H1 (cell line): ENCODE measurements around the gene SPATA33. TPM values are rescaled to one million over a fixed set of nuclear protein-coding genes. Genes with fewer than 3 reads are reported as not detected.

Experiments used
- CTCF ChIA-PET: fragments of 300-600 bp; sonication (Branson Sonifier 250); formaldehyde crosslinking; loops from one replicate; lab custom pipeline; 2021; ENCODE audit not compliant: partially characterized antibody; lab: Charles Lee
- POLR2A ChIA-PET: fragments of 300-600 bp; sonication (Branson Sonifier 250); formaldehyde crosslinking; loops from one replicate; lab custom pipeline; 2021; ENCODE audit warnings: inconsistent platforms; ENCODE audit not compliant: partially characterized antibody; lab: Charles Lee
- DNase-seq, 2 experiments: peaks; one replicate each; pipeline versions ENCODE4 v3.0.0 to v3.0.0-alpha.2; 2010 to 2022; ENCODE audit warnings: low spot score in 2 of 2, low read depth in 1 of 2, mixed read lengths in 1 of 2
- FAIRE-seq: peaks from 2 replicates; lab custom pipeline; 2011; peaks lifted over from hg19 to GRCh38; lab: Jason Lieb, UNC
- H2AFZ ChIP-seq: 2 replicates; pipeline ENCODE4 v1.8.1; 2012; ENCODE audit warnings: low read length, inconsistent platforms
- H2AK5ac ChIP-seq: 2 replicates; pipeline ENCODE4 v1.6.1; 2013; ENCODE audit warnings: low read depth, low read length
- H2BK120ac ChIP-seq: replicated peaks from 2 replicates; pipeline ENCODE3; 2013; ENCODE audit warnings: low read depth, low read length, inconsistent platforms
- H2BK12ac ChIP-seq: 2 replicates; pipeline ENCODE4 v1.6.1; 2013; ENCODE audit warnings: low read depth, low read length
- H2BK15ac ChIP-seq: 2 replicates; pipeline ENCODE4 v1.6.1; 2013; ENCODE audit warnings: low read length
- H2BK20ac ChIP-seq: 2 replicates; pipeline ENCODE4 v1.6.1; 2013; ENCODE audit warnings: low read length
- H2BK5ac ChIP-seq: 2 replicates; pipeline ENCODE4 v1.6.1; 2013; ENCODE audit warnings: low read depth, low read length
- H3K14ac ChIP-seq: 2 replicates; pipeline ENCODE4 v1.6.1; 2013; ENCODE audit warnings: inconsistent platforms; ENCODE audit not compliant: insufficient read length
- H3K18ac ChIP-seq: 2 replicates; pipeline ENCODE4 v1.6.1; 2013; ENCODE audit warnings: low read length; ENCODE audit errors: extremely low read depth
- H3K23ac ChIP-seq: 2 replicates; pipeline ENCODE4 v1.6.1; 2013; ENCODE audit warnings: inconsistent platforms; ENCODE audit not compliant: insufficient read length
- H3K23me2 ChIP-seq: 2 replicates; pipeline ENCODE4 v1.6.1; 2013; ENCODE audit warnings: low read depth, low read length
- H3K27ac ChIP-seq: 2 replicates; pipeline ENCODE4 v1.6.1; 2011; ENCODE audit warnings: low read depth, low read length, inconsistent platforms
- H3K27me3 ChIP-seq, 4 experiments: replicated peaks in 1 of 4; 1 replicate in 1 of 4; 2 replicates in 3 of 4; pipeline versions ENCODE4 v1.6.1 to v1.8.1; 2011 to 2013; ENCODE audit warnings: low read length in 3 of 4, mild to moderate bottlenecking in 3 of 4, inconsistent platforms in 2 of 4, mixed read lengths in 2 of 4, moderate library complexity in 1 of 4; ENCODE audit not compliant: control insufficient read depth in 3 of 4, insufficient read depth in 3 of 4; ENCODE audit errors: extremely low read depth in 1 of 4
- H3K36me3 ChIP-seq, 4 experiments: 2 replicates each; pipeline versions ENCODE4 v1.6.1 to v1.8.1; 2011 to 2013; ENCODE audit warnings: mild to moderate bottlenecking in 4 of 4, low read length in 3 of 4, moderate library complexity in 2 of 4, control low read depth in 1 of 4, inconsistent platforms in 1 of 4; ENCODE audit not compliant: insufficient read depth in 4 of 4, control insufficient read depth in 2 of 4
- H3K4ac ChIP-seq: replicated peaks from 2 replicates; pipeline ENCODE3; 2013; ENCODE audit warnings: low read length, low read depth, mixed read lengths, inconsistent platforms; ENCODE audit not compliant: insufficient read length
- H3K4me1 ChIP-seq, 4 experiments: replicated peaks in 1 of 4; 1 replicate in 1 of 4; 2 replicates in 3 of 4; pipeline versions ENCODE4 v1.6.1 to v1.8.1; 2011 to 2013; ENCODE audit warnings: low read length in 3 of 4, inconsistent platforms in 2 of 4, mixed read lengths in 1 of 4; ENCODE audit not compliant: insufficient read depth in 4 of 4, control insufficient read depth in 3 of 4
- H3K4me2 ChIP-seq, 2 experiments: 2 replicates each; pipeline versions ENCODE4 v1.6.1 to v1.8.1; 2011 to 2013; ENCODE audit warnings: low read depth in 2 of 2, low read length in 2 of 2, control low read depth in 1 of 2, inconsistent platforms in 1 of 2, mild to moderate bottlenecking in 1 of 2; ENCODE audit not compliant: insufficient read depth in 1 of 2
- H3K4me3 ChIP-seq, 4 experiments: fragments of 200-600, 300-600 bp in 1 of 4; sonication (generic), shearing (Covaris generic), sonication (Bioruptor Twin) in 1 of 4; 2 replicates each; pipeline versions ENCODE4 v1.5.1 to v1.8.1; 2011 to 2016; ENCODE audit warnings: low read length in 4 of 4, low read depth in 3 of 4, control low read depth in 2 of 4, inconsistent platforms in 2 of 4, mild to moderate bottlenecking in 2 of 4, mixed read lengths in 1 of 4, moderate library complexity in 1 of 4; ENCODE audit not compliant: insufficient read depth in 2 of 4; ENCODE audit errors: extremely low read depth in 1 of 4
- H3K56ac ChIP-seq: replicated peaks from 2 replicates; pipeline ENCODE3; 2013; ENCODE audit warnings: low read depth, mild to moderate bottlenecking, mixed read lengths, low read length, inconsistent platforms; ENCODE audit not compliant: insufficient read length
- H3K79me1 ChIP-seq: 2 replicates; pipeline ENCODE4 v1.6.1; 2013; ENCODE audit warnings: low read depth, low read length, control low read depth
- H3K79me2 ChIP-seq, 2 experiments: 2 replicates each; pipeline versions ENCODE4 v1.6.1 to v1.8.1; 2012 to 2013; ENCODE audit warnings: low read length in 2 of 2, mild to moderate bottlenecking in 2 of 2, inconsistent platforms in 1 of 2; ENCODE audit not compliant: insufficient read depth in 2 of 2, control insufficient read depth in 1 of 2
- H3K9ac ChIP-seq, 4 experiments: replicated peaks in 1 of 4; 1 replicate in 1 of 4; 2 replicates in 3 of 4; pipeline versions ENCODE4 v1.6.1 to v1.8.1; 2011 to 2013; ENCODE audit warnings: low read depth in 3 of 4, low read length in 3 of 4, control low read depth in 2 of 4, mild to moderate bottlenecking in 2 of 4, moderate library complexity in 2 of 4, inconsistent platforms in 1 of 4; ENCODE audit errors: extremely low read depth in 1 of 4
- H3K9me3 ChIP-seq, 2 experiments: 2 replicates each; pipeline versions ENCODE4 v1.6.1 to v1.8.1; 2012 to 2013; ENCODE audit warnings: mild to moderate bottlenecking in 2 of 2, moderate library complexity in 2 of 2, control low read depth in 1 of 2, inconsistent platforms in 1 of 2, low read depth in 1 of 2, low read length in 1 of 2, mixed read lengths in 1 of 2; ENCODE audit not compliant: insufficient read depth in 2 of 2
- H4K20me1 ChIP-seq, 2 experiments: replicated peaks in 1 of 2; 2 replicates each; pipeline versions ENCODE3 to v1.8.1; 2011 to 2013; ENCODE audit warnings: inconsistent platforms in 2 of 2, low read length in 2 of 2, mild to moderate bottlenecking in 1 of 2; ENCODE audit not compliant: insufficient read depth in 2 of 2, control insufficient read depth in 1 of 2
- H4K5ac ChIP-seq: 2 replicates; pipeline ENCODE4 v1.6.1; 2013; ENCODE audit warnings: low read length, low read depth, mixed read lengths, inconsistent platforms; ENCODE audit not compliant: insufficient read length
- H4K8ac ChIP-seq: 2 replicates; pipeline ENCODE4 v1.8.0; 2013; ENCODE audit warnings: mild to moderate bottlenecking, moderate library complexity, low read length, inconsistent platforms; ENCODE audit not compliant: insufficient read depth; ENCODE audit errors: extremely low read depth
- H4K91ac ChIP-seq: replicated peaks from 2 replicates; pipeline ENCODE3; 2013; ENCODE audit warnings: low read length, mixed read lengths, inconsistent platforms; ENCODE audit not compliant: insufficient read length
- CBX8 ChIP-seq: fragments of 300-800, 300-1000 bp; sonication (generic); IDR thresholded peaks from 2 replicates; pipeline ENCODE4 v1.7.1; 2016; ENCODE audit warnings: low read depth, low read length, borderline replicate concordance
- POLR2A ChIP-seq, 2 experiments: IDR thresholded peaks; 1 replicate in 1 of 2; 2 replicates in 1 of 2; pipeline ENCODE4 v1.6.1; 2011; ENCODE audit warnings: low read depth in 2 of 2, low read length in 2 of 2, mild to moderate bottlenecking in 2 of 2; ENCODE audit errors: control extremely low read depth in 1 of 2
- RXRA ChIP-seq: IDR thresholded peaks from 2 replicates; pipeline ENCODE4 v1.6.1; 2011; ENCODE audit warnings: low read depth, mild to moderate bottlenecking, low read length, moderate library complexity; ENCODE audit not compliant: insufficient read depth
- WGBS, 2 experiments: shearing (Covaris generic) in 1 of 2; methylation state at CpG; one replicate each; pipeline versions ENCODE4 v1.1.6 to v1.1.7; 2013 to 2015; ENCODE audit warnings: low lambda C conversion rate in 2 of 2, mixed read lengths in 2 of 2, inconsistent platforms in 1 of 2, low coverage in 1 of 2, missing lambda C conversion rate in 1 of 2; ENCODE audit not compliant: insufficient replicate concordance in 2 of 2, insufficient coverage in 1 of 2, insufficient read length in 1 of 2; ENCODE audit errors: extremely low coverage in 1 of 2, missing lambda C conversion rate in 1 of 2; 5-methylcytosine and 5-hydroxymethylcytosine counted together
- polyA plus RNA-seq, 7 experiments: library from polyadenylated mRNA; depleted of rRNA in 3 of 7; stranded (reverse) in 5 of 7; unstranded in 2 of 7; fragments of >200 nt in 5 of 7; fragments of 200-250 nt in 2 of 7; gene quantifications; 1 replicate in 5 of 7; 2 replicates in 1 of 7; 4 replicates in 1 of 7; pipeline versions ENCODE4 v1.2.1 to v1.2.3, GENCODE V29; 2011 to 2013; ENCODE audit warnings: missing spikeins in 2 of 7, mixed read lengths in 2 of 7
- total RNA-seq: library from RNA; stranded (reverse); fragmentation: NEBNext Ultra II Directional; extraction: Animal tissue kit (Norgen Biotek cat#: 25700); gene quantifications from 2 replicates; pipeline ENCODE4 v1.2.1, GENCODE V29; 2021

The SPATA33 gene
- total and polyA plus RNA-seq, 2 of the 8 experiments (the other 6 are each of a cell fraction or from before 2014, with no cell fraction given) = 5.4 to 16.9 TPM

DNA sequence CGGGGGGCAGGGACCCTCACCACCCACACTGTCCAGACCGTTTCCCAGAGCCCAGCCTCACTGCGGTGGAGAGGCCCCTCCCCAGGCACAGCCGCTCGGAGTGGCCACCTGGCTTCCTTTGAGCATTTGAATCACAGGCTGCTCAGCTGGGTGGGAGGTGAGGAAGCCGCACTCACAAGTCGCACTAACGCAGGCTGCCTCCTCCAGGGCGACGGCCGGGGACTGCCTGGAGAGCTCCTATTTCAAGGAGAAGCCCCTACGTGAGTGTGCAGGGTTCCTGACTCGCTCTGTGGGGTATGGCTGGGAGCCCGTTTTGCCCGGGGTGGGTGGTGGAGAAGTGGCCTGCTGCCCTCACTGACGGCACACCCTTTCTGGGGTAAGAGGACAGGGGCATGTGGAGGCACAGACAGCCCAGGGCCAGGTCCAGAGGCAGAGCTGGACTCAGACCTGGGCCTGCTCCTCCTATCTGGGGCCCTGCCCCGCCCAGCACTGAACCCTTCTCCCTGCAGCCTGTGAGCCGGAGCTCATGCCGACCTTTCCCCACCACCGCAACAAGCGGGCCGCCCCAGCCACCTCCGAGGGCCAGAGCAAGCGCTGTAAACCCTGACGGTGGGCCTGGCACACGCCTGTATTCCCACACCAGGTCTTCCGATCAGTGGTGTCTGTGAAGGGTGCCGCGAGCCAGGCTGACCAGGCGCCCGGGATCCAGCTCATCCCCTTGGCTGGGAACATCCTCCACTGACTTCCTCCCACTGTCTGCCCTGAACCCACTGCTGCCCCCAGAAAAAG, 37.6 kb downstream of the SPATA33 start:
- Histone ChIP-seq H3K9ac (no peak overlapping the region), H3K23me2 (peaks cover 2% of the 10 kb centered on the region; the same call in 1 of the 2 replicates), H3K14ac (no peak overlapping the region), H2AK5ac (no peak overlapping the region), H3K9me3 (no peaks in the 10 kb centered on the region), H3K36me3 (peaks cover 3 to 40% (median 17%) of the 10 kb centered on the region in 4 experiments; a peak in 7 of 8 replicates), H3K4ac (no peak overlapping the region), H3K56ac (no peak overlapping the region), H3K23ac (no peak overlapping the region), H3K79me1 (peaks cover 2% of the 10 kb centered on the region; the same call in 1 of the 2 replicates), H3K18ac (no peak overlapping the region), H3K4me1 (peaks cover 0 to 4% (median 2%) of the 10 kb centered on the region in 4 experiments; a peak in 4 of 7 replicates), H3K27me3 (no peaks in the 10 kb centered on the region), H2BK120ac (no peak overlapping the region), H2BK5ac (no peak overlapping the region; the same call in 1 of the 2 replicates), H3K4me2 (no peak overlapping the region), H2BK12ac (no peak overlapping the region), H4K8ac (peak overlapping the region; percentile 59; the same call in 1 of the 2 replicates), H3K4me3 (no peak overlapping the region), H2AFZ (no peak overlapping the region), H3K27ac (no peak overlapping the region), H2BK20ac (no peak overlapping the region), H2BK15ac (no peak overlapping the region), H4K20me1 (peaks cover 0 to 23% of the 10 kb centered on the region in 2 experiments), H4K91ac (no peak overlapping the region), H3K79me2 (no peaks in the 10 kb centered on the region), H4K5ac (no peak overlapping the region)
- DNase-seq (no peak), FAIRE-seq (no peak)
- CTCF ChIA-PET = interaction anchor here (0.8 to 2.0 kb wide), 5 partner anchors 8 to 215 kb away, joined by 3 to 6 read pairs (median 4); partner anchors contain the start of gene CDK10
- POLR2A ChIA-PET = interaction anchor here (0.6 to 6.6 kb wide), 10 partner anchors 9 to 133 kb away, joined by 3 to 36 read pairs (median 3); partner anchors contain the start of gene CDK10
- 93% methylated on average over 31 of the region's 31 CpGs; no CpG with 5 or more reads in 1 of the 2 experiments for WGBS, 2 experiments
- TF ChIP-seq CBX8 (no peak), POLR2A (IDR thresholded peaks at IDR 0.05; ENCODE audit: control extremely low read depth in 1 of 2, low read depth in 2 of 2, low read length in 2 of 2) (0 out of 3 replicates have a peak, but pooled peaks of 1 of the 2 experiments have one; percentile 3), RXRA (no peak)
